Mammary microvascular endothelial cell (primary cell): ENCODE data around the gene BTBD1. TPM values are rescaled to one million over a fixed set of nuclear protein-coding genes. Genes with fewer than 3 reads are reported as not detected.

Source experiments
- total RNA-seq: library from RNA; depleted of rRNA; stranded (reverse); fragments of >200 nt; gene quantifications from 2 replicates; pipeline ENCODE4 v1.2.3, GENCODE V29; 2015

Gene BTBD1
- 93.1 and 97.9 TPM in 2 replicates for total RNA-seq

GRCh38 chr15:83066734-83067637 is at the start of gene BTBD1:
Gene BTBD1 (minus strand): TSS chr15:83067252. CDS start chr15:83067151, 101 bp downstream.

GRCh38 chr15:83106994-83107840 is 40.2 kb upstream of the BTBD1 start, which contains the start of gene TM6SF1:
Gene TM6SF1 (plus strand): TSS chr15:83107645. CDS start chr15:83107681, 36 bp downstream.

DNA sequence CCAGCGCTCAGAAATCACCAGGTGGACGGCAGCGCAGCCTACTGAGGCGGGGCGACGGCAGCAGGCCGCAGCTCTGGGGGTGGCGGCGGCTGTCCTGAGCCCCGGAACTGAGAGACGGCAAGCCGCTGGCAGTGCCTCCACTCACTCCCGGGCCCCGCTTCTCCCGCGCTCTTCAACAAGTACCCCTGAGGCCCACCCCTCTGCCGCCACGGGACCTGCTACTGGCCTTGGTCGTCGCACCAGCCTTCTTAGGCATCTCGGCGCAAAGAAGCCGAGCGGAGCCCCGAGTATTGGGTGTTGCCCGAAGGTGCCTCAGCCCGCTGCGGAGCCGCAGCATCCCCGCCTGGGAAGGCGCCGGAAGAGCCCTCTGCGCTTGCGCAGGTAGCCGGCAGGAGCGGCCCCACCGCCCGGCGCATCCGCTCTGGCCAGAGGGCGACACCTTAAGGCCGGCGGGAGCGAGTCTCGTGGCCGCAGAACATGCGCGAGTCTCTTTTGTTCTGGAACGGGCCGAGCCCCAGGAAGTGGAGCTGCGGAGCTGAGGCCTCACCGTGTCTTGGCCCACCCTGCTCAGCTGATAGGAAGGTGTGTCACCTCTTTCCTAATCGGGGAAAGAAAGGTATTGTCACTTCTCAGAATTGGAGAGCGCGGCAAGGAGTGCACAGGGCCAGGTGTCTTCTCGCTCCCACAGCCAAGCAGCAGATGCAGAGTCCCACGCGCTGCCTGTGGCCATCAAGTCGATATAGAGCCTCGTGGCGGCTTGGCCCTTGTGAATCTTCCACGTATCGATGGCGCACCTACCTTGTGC is 55.6 kb downstream of the BTBD1 start, which contains the start of gene C15orf40:
Gene C15orf40, minus strand, starts transcription at position 369 of the 805 bp plus-strand sequence. Its CDS starts 32 bp downstream, at position 337.

DNA sequence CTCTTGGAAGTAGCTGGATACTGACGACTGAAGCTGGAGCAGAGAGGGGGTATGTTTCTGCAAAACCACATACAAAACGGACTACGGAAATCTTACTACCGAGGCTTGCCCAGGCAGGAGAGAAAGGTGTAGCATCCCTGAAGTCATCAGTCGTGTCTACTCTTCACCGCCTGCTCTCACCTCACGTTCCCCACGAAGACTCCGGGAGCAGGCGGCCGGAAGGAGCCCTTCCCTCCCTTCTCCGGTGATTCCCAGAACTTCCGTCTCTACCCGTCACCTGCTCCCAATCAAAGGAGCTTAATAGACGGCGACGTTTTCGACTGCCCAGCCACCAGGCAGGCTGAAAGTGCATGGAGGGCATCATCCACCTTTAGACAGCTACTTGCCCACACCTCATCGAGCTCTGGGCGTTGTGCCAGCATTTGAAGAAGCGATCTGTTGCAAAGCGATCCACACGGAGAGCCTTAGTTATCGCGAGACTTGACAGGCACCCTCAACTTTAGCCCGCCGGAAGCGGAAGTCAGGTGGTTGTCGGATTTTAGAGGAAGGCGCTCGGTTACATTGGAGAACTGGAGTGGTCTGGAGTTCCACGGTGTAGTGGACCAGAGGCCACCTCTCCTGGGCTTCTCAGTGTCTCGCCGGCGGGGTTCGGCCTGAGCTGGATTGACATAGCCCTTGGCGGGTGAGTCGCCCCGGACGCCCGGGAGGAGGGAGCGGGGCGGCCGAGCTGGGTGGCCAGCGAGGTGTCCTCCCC is 81.2 kb downstream of the BTBD1 start, which contains the start of gene RAMAC:
Gene RAMAC, plus strand, starts transcription at position 523 of the 754 bp plus-strand sequence. CDS start 2,809 bp downstream, outside the sequence.

Other genes with a start within 250 kb of the BTBD1 start
- under 0.01 TPM in 1 of 2 replicates, not detected in the other for gene HOMER2, start 114.5 kb downstream of the BTBD1 start, total RNA-seq
- gene RAMAC, start 81.0 kb downstream of the BTBD1 start, total RNA-seq: 15.9 and 18.7 TPM in 2 replicates
- gene C15orf40, start 55.6 kb downstream of the BTBD1 start, total RNA-seq: 18.8 and 19.0 TPM in 2 replicates
- 20.3 and 24.1 TPM in 2 replicates for gene TM6SF1, start 40.4 kb upstream of the BTBD1 start, total RNA-seq
- 56.0 and 65.7 TPM in 2 replicates for gene HDGFL3, start 140.6 kb upstream of the BTBD1 start, total RNA-seq
- gene BNC1, start 217.4 kb upstream of the BTBD1 start, total RNA-seq: 1.5 TPM in 2 replicates